Cardiac muscle cell (in vitro differentiated cells and primary cell): Measurements from ENCODE around the gene SPINT2. TPM values are rescaled to one million over a fixed set of nuclear protein-coding genes. Genes with fewer than 3 reads are reported as not detected.

Experiments
- DNase-seq, 2 donors: peaks; one replicate each; pipeline versions ENCODE4 v3.0.0 to v3.0.0-alpha.2; 2010 to 2017; ENCODE audit warnings: low read depth in 1 of 2, low spot score in 1 of 2
- H3K27ac ChIP-seq: fragments of 200-600 bp; sonication (generic); 2 replicates; pipeline ENCODE4 v1.5.1; 2016
- H3K27me3 ChIP-seq: fragments of 200-600 bp; sonication (generic); 2 replicates; pipeline ENCODE4 v1.6.0; 2016; ENCODE audit warnings: control low read depth
- H3K36me3 ChIP-seq: fragments of 200-600 bp; sonication (generic); 2 replicates; pipeline ENCODE4 v1.5.1; 2016; ENCODE audit warnings: control low read depth
- H3K4me1 ChIP-seq: fragments of 200-600 bp; sonication (generic); 2 replicates; pipeline ENCODE4 v1.8.1; 2017; ENCODE audit warnings: low read depth, mild to moderate bottlenecking, mixed run types
- H3K4me3 ChIP-seq: fragments of 200-600 bp; sonication (generic); 2 replicates; pipeline ENCODE4 v1.5.1; 2016; ENCODE audit warnings: mild to moderate bottlenecking
- H3K9me3 ChIP-seq: fragments of 200-600 bp; sonication (generic); 2 replicates; pipeline ENCODE4 v1.5.1; 2017; ENCODE audit warnings: low read depth, mild to moderate bottlenecking, control low read depth
- polyA plus RNA-seq: library from polyadenylated mRNA; unstranded; fragments of >200 nt; fragmentation: Nextera tagmentation; extraction: Ambion mirVana; gene quantifications from 2 replicates; pipeline ENCODE4 v1.2.1, GENCODE V29; 2016
- total RNA-seq: library from RNA; depleted of rRNA; stranded (reverse); fragments of >200 nt; gene quantifications from 2 replicates; pipeline ENCODE4 v1.2.3, GENCODE V29; 2016
- TF ChIP-seq, protein P1 (sequence below): IDR thresholded peaks from 2 replicates; pipeline ENCODE4 v1.5.1; 2012; ENCODE audit warnings: low read depth, mild to moderate bottlenecking, low read length

SPINT2 gene
- total and polyA plus RNA-seq, 2 experiments from 2014 or later: 420 to 455 TPM

DNA sequence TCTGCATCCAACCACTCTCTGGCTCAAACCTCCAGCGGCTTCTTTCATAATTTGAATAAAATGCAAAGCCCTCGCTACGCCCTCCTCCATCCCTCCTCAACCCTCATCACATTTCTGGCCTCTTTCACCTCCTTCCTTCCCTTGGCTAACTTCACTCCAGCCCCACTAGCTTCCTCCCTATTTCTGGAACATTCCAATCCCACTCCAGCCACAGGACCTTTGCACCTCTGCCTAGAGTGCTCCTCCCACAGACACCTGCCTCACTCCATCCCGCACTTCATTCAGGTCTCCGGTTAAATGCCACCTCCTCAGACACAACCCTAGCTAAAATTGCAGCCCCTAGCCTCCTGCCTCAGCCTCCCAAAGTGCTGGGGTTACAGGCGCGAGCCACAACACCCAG is 32.5 kb upstream of the SPINT2 start:
- Histone ChIP-seq H3K4me3 (no peak overlapping the region), H3K36me3 (no peaks in the 10 kb centered on the region), H3K27ac (no peak overlapping the region), H3K4me1 (no peaks in the 10 kb centered on the region), H3K27me3 (peaks cover 23% of the 10 kb centered on the region), H3K9me3 (no peaks in the 10 kb centered on the region)
- TF ChIP-seq, protein P1, sequence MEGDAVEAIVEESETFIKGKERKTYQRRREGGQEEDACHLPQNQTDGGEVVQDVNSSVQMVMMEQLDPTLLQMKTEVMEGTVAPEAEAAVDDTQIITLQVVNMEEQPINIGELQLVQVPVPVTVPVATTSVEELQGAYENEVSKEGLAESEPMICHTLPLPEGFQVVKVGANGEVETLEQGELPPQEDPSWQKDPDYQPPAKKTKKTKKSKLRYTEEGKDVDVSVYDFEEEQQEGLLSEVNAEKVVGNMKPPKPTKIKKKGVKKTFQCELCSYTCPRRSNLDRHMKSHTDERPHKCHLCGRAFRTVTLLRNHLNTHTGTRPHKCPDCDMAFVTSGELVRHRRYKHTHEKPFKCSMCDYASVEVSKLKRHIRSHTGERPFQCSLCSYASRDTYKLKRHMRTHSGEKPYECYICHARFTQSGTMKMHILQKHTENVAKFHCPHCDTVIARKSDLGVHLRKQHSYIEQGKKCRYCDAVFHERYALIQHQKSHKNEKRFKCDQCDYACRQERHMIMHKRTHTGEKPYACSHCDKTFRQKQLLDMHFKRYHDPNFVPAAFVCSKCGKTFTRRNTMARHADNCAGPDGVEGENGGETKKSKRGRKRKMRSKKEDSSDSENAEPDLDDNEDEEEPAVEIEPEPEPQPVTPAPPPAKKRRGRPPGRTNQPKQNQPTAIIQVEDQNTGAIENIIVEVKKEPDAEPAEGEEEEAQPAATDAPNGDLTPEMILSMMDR: no peak
- no peak for DNase-seq

DNA sequence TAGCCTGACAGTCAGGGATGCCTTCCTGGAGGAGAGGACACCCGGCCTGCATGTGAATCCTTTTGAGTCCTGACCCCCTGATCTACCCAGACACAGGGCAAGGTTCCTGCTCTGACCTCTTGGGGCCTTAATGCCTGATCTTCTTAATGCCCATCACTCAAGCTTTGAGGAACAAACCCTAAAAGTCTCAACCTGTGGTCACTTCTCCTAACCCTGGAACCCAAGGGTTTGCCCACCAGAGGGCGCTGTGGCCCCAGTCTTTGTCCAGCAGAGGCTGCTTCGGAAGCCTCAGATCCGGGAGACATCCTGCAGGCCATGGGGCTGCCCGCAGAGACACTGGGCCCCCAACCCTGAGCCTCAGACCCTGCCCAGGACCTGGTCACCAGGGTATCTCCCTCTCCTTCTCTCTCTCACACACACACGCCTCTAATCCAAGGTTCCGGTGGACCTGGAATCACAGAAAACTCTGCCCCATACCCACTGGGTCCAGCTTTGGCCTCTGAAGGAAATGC is 30.6 kb upstream of the SPINT2 start:
- Histone ChIP-seq H3K36me3 (no peaks in the 10 kb centered on the region), H3K9me3 (no peaks in the 10 kb centered on the region), H3K4me3 (no peak overlapping the region), H3K27me3 (peaks cover 19% of the 10 kb centered on the region), H3K4me1 (no peaks in the 10 kb centered on the region), H3K27ac (no peak overlapping the region)
- TF ChIP-seq, protein P1: peak; percentile 88
- peak; percentile 78 to 88 for DNase-seq

DNA sequence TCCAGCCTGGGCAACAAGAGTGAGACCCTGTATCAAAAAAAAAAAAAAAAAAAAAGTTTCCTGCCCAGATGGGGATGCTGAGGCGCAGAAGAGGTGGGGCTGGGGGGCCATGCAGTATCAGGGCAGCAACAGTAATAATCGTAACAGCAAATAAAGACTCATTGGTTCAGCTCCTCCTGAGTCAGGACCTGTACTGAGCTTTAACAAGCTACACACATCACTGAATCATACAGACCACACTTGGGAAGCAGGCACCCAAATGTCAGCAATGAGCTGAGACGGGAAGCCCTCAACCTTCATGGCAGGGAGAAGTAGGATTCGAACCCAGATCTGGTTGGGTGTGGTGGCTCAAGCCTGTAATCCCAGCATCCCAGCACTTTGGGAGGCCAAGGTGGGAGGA is 29.8 kb upstream of the SPINT2 start:
- Histone ChIP-seq H3K4me3 (no peak overlapping the region), H3K27me3 (peaks cover 14% of the 10 kb centered on the region), H3K27ac (no peak overlapping the region), H3K36me3 (no peaks in the 10 kb centered on the region), H3K9me3 (no peaks in the 10 kb centered on the region), H3K4me1 (no peaks in the 10 kb centered on the region)
- TF ChIP-seq, protein P1: no peak
- no peak for DNase-seq

DNA sequence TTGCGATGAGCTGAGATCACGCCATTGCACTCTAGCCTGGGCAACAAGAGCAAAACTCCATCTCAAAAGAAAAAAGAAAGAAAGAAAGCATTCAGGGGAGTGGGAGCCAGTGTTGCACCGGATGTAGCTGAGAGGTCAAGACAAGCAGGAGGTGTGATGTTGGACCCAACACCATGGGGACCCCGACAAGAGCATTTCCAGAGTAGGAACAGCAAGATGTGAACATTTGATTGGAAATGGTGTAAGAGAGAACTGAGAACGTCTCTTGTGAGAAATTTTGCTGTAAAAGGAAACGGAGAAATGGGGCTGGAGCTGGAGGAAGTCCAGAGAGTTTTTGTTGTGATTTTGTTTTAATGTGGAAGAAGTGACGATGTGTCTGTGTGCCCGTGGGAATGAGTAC is 24.6 kb upstream of the SPINT2 start:
- H3K27me3 ChIP-seq: no peaks in the 10 kb centered on the region
- H3K4me3 ChIP-seq: no peak overlapping the region
- H3K36me3 ChIP-seq: no peaks in the 10 kb centered on the region
- TF ChIP-seq, protein P1: no peak
- H3K27ac ChIP-seq: no peak overlapping the region
- H3K9me3 ChIP-seq: no peaks in the 10 kb centered on the region
- no peaks in the 10 kb centered on the region for H3K4me1 ChIP-seq
- DNase-seq: no peak

DNA sequence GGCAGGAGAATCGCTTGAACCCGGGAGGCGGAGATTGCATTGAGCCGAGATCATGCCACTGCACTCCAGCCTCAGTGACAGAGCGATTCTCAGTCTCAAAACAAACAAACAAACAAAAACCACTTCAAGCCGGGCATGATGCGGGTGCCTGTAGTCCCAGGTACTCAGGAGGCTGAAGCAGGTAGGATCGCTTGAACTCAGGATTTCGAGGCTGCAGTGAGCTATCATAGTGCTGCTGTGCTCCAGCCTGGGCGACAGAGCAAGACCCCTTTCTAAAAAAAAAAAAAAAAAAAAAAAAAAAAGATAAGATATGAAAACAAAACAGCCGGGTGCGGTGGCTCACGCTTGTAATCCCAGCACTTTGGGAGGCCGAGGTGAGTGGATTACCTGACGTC is 21.1 kb upstream of the SPINT2 start:
- Histone ChIP-seq H3K4me3 (no peak overlapping the region), H3K9me3 (no peaks in the 10 kb centered on the region), H3K27ac (no peak overlapping the region), H3K27me3 (no peaks in the 10 kb centered on the region), H3K36me3 (no peaks in the 10 kb centered on the region), H3K4me1 (no peaks in the 10 kb centered on the region)
- no peak for DNase-seq
- TF ChIP-seq, protein P1: no peak
